Measurements from ENCODE around the gene CAMK2B. TPM values are rescaled to one million over a fixed set of nuclear protein-coding genes. Genes with fewer than 3 reads are reported as not detected.

The CAMK2B gene
- total RNA-seq, 1 donor from 2014 or later: 3.2 TPM

- Histone ChIP-seq H3K4me3 (no peak overlapping the region), H3K27ac (no peak overlapping the region), H3K27me3 (no peaks in the 10 kb centered on the region), H3K9me3 (no peaks in the 10 kb centered on the region), H3K4me1 (no peaks in the 10 kb centered on the region), H3K36me3 (no peaks in the 10 kb centered on the region)
- no peak for TF ChIP-seq CTCF (IDR thresholded peaks at IDR 0.05)
- peak in 1 of 2 donors; percentile 42 for DNase-seq (ENCODE audit: low spot score in 2 of 2)
- intact Hi-C loops (cut with DNase I): no loop called here
Observed at GRCh38 chr7:44280636-44280992, 44.8 kb downstream of the CAMK2B start.

- TF ChIP-seq CTCF (IDR thresholded peaks at IDR 0.05): no peak
- intact Hi-C loops (cut with DNase I): no loop called here
- Histone ChIP-seq H3K36me3 (no peaks in the 10 kb centered on the region), H3K27me3 (no peaks in the 10 kb centered on the region), H3K27ac (no peak overlapping the region), H3K4me3 (no peak overlapping the region), H3K4me1 (no peaks in the 10 kb centered on the region), H3K9me3 (no peaks in the 10 kb centered on the region)
- peak; percentile 4 to 42 for DNase-seq (ENCODE audit: low spot score in 2 of 2)
Observed at GRCh38 chr7:44279731-44280505, 45.5 kb downstream of the CAMK2B start.

- peak in 1 of 2 donors; percentile 13 for DNase-seq (ENCODE audit: low spot score in 2 of 2)
- no peak for TF ChIP-seq CTCF (IDR thresholded peaks at IDR 0.05)
Observed at GRCh38 chr7:44279286-44279685, 46.1 kb downstream of the CAMK2B start.

GRCh38 chr7:44278451-44279161, 46.8 kb downstream of the CAMK2B start:
- no peak overlapping the region for H3K27ac ChIP-seq
- intact Hi-C loops (cut with DNase I): no loop called here
- H3K36me3 ChIP-seq: no peaks in the 10 kb centered on the region
- H3K4me1 ChIP-seq: no peaks in the 10 kb centered on the region
- no peaks in the 10 kb centered on the region for H3K9me3 ChIP-seq
- H3K4me3 ChIP-seq: no peak overlapping the region
- peak; percentile 2 to 39 for DNase-seq (ENCODE audit: low spot score in 2 of 2)
- H3K27me3 ChIP-seq: no peaks in the 10 kb centered on the region
- TF ChIP-seq CTCF (IDR thresholded peaks at IDR 0.05): no peak

More at GRCh38 chr7:44279286-44279685, 46.1 kb downstream of the CAMK2B start:
- no peak overlapping the region for H3K4me3 ChIP-seq
- H3K4me1 ChIP-seq: no peaks in the 10 kb centered on the region
- intact Hi-C loops (cut with DNase I): no loop called here
- H3K27ac ChIP-seq: no peak overlapping the region
- no peaks in the 10 kb centered on the region for H3K27me3 ChIP-seq
- no peaks in the 10 kb centered on the region for H3K36me3 ChIP-seq
- no peaks in the 10 kb centered on the region for H3K9me3 ChIP-seq

GRCh38 chr7:44277851-44278250, 47.5 kb downstream of the CAMK2B start:
- Histone ChIP-seq H3K27ac (no peak overlapping the region), H3K4me3 (no peak overlapping the region), H3K9me3 (no peaks in the 10 kb centered on the region), H3K36me3 (no peaks in the 10 kb centered on the region), H3K27me3 (no peaks in the 10 kb centered on the region), H3K4me1 (no peaks in the 10 kb centered on the region)
- intact Hi-C loops (cut with DNase I): no loop called here
- no peak for TF ChIP-seq CTCF (IDR thresholded peaks at IDR 0.05)
- DNase-seq (ENCODE audit: low spot score in 2 of 2): peak; percentile 4 to 52
